ENCODE data around the gene PSMD4.

DNA sequence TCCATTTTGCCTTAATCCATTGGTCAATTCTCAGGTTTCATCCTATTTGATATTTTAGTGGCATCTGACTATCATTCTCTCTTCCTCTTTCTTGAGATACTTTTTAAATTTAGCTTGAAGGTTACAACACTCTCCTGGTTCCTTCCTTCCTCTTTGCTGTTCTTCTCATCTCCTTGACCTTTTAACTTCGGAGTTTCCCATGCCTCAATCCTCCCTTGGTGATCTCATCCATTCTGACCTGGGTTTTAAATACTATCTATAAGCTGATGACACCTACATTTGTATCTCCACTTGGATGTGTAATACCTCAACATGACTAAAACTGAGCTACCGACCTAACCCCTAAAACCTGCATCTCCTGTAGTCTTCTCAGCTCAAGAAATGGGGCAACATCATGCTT, 22.7 kb downstream of the PSMD4 start:
- TF ChIP-seq, protein P1, sequence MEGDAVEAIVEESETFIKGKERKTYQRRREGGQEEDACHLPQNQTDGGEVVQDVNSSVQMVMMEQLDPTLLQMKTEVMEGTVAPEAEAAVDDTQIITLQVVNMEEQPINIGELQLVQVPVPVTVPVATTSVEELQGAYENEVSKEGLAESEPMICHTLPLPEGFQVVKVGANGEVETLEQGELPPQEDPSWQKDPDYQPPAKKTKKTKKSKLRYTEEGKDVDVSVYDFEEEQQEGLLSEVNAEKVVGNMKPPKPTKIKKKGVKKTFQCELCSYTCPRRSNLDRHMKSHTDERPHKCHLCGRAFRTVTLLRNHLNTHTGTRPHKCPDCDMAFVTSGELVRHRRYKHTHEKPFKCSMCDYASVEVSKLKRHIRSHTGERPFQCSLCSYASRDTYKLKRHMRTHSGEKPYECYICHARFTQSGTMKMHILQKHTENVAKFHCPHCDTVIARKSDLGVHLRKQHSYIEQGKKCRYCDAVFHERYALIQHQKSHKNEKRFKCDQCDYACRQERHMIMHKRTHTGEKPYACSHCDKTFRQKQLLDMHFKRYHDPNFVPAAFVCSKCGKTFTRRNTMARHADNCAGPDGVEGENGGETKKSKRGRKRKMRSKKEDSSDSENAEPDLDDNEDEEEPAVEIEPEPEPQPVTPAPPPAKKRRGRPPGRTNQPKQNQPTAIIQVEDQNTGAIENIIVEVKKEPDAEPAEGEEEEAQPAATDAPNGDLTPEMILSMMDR (IDR thresholded peaks at IDR 0.05), result no peak
- no peak for TF ChIP-seq EZH2 (IDR thresholded peaks at IDR 0.05; ENCODE audit: borderline replicate concordance, insufficient read depth, low read depth, low read length, poor library complexity, severe bottlenecking)

Data from B cell (primary cell).